Hypothalamus (tissue), 51 donors: ENCODE data around the gene ASCL3.
"Not testable (repeated sequence)": the region's sequence is repeated elsewhere in the genome, so short reads cannot be mapped to it uniquely, and the experiment has no call there.

Source experiments
- DNase-seq, 51 donors: peaks; one replicate each; lab custom pipeline; 2025; lab: John Stamatoyannopoulos, UW

The ASCL3 gene

GRCh38 chr11:8913961-8914660, 28.7 kb downstream of the ASCL3 start:
- DNase-seq, result peak in 25 of 51 donors; percentile 4 to 55 (median 19)

- peak; percentile 63 to 98 (median 93) for DNase-seq
These were observed 31.6 kb downstream of the ASCL3 start, which contains the start of gene AKIP1 for GRCh38 chr11:8911029-8911823. TSS of gene AKIP1 (plus strand) at chr11:8911189. CDS start at chr11:8911450, 261 bp downstream.

- DNase-seq, result no peak
These were observed 32.2 kb downstream of the ASCL3 start for GRCh38 chr11:8910649-8911026.

GRCh38 chr11:8908099-8908498, 34.7 kb downstream of the ASCL3 start:
- no peak for DNase-seq

GRCh38 chr11:8907116-8907515, 35.7 kb downstream of the ASCL3 start:
- DNase-seq, result no peak

- DNase-seq, result no peak
These were observed 37.2 kb downstream of the ASCL3 start for GRCh38 chr11:8905528-8906165.

- no peak for DNase-seq
These were observed 43.6 kb downstream of the ASCL3 start for GRCh38 chr11:8899119-8899753.

- not testable (repeated sequence) for DNase-seq
These were observed 51.6 kb downstream of the ASCL3 start for GRCh38 chr11:8891185-8891584.
